Osteocyte (in vitro differentiated cells): ENCODE data around the gene ARL13A. TPM values are rescaled to one million over a fixed set of nuclear protein-coding genes. Genes with fewer than 3 reads are reported as not detected.
"Not testable (repeated sequence)": the region's sequence is repeated elsewhere in the genome, so short reads cannot be mapped to it uniquely, and the experiment has no call there.

ENCODE experiments used
- DNase-seq: peaks from one replicate; pipeline ENCODE4 v3.0.0; 2021; ENCODE audit warnings: mixed read lengths; ENCODE audit not compliant: unreplicated experiment; ENCODE audit errors: extremely low spot score
- H3K27ac Mint-ChIP-seq: one replicate; pipeline ENCODE4 v1.8.0; 2021; ENCODE audit warnings: mild to moderate bottlenecking, mixed read lengths; ENCODE audit not compliant: unreplicated experiment
- H3K27me3 Mint-ChIP-seq: one replicate; pipeline ENCODE4 v1.8.0; 2021; ENCODE audit warnings: mixed read lengths; ENCODE audit not compliant: unreplicated experiment
- H3K36me3 Mint-ChIP-seq: one replicate; pipeline ENCODE4 v1.8.0; 2021; ENCODE audit warnings: mixed read lengths; ENCODE audit not compliant: unreplicated experiment
- H3K4me1 Mint-ChIP-seq: one replicate; pipeline ENCODE4 v1.8.0; 2021; ENCODE audit warnings: mixed read lengths; ENCODE audit not compliant: unreplicated experiment
- H3K4me3 Mint-ChIP-seq: one replicate; pipeline ENCODE4 v1.8.0; 2021; ENCODE audit warnings: mild to moderate bottlenecking, moderate library complexity, mixed read lengths; ENCODE audit not compliant: unreplicated experiment
- H3K9me3 Mint-ChIP-seq: one replicate; pipeline ENCODE4 v1.8.0; 2021; ENCODE audit warnings: mixed read lengths; ENCODE audit not compliant: unreplicated experiment
- total RNA-seq: library from RNA; stranded (reverse); gene quantifications from 2 replicates; pipeline ENCODE4 v1.2.1, GENCODE V29; 2021
- TF ChIP-seq, protein P1 (sequence below): fragments of 200-600 bp; sonication (generic); IDR thresholded peaks from 2 replicates; pipeline ENCODE4 v1.5.0; 2021; ENCODE audit warnings: antibody characterized with exemption, mild to moderate bottlenecking, moderate library complexity

Gene ARL13A
- total RNA-seq, 1 donor from 2014 or later: not detected

GRCh38 chrX:101009090-101009489 is 39.6 kb downstream of the ARL13A start:
- DNase-seq: no peak
- TF ChIP-seq, protein P1, sequence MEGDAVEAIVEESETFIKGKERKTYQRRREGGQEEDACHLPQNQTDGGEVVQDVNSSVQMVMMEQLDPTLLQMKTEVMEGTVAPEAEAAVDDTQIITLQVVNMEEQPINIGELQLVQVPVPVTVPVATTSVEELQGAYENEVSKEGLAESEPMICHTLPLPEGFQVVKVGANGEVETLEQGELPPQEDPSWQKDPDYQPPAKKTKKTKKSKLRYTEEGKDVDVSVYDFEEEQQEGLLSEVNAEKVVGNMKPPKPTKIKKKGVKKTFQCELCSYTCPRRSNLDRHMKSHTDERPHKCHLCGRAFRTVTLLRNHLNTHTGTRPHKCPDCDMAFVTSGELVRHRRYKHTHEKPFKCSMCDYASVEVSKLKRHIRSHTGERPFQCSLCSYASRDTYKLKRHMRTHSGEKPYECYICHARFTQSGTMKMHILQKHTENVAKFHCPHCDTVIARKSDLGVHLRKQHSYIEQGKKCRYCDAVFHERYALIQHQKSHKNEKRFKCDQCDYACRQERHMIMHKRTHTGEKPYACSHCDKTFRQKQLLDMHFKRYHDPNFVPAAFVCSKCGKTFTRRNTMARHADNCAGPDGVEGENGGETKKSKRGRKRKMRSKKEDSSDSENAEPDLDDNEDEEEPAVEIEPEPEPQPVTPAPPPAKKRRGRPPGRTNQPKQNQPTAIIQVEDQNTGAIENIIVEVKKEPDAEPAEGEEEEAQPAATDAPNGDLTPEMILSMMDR: no peak
- Mint-ChIP-seq H3K36me3 (peaks cover 6% of the 10 kb centered on the region), H3K27me3 (no peaks in the 10 kb centered on the region), H3K4me1 (peaks cover 10% of the 10 kb centered on the region), H3K4me3 (no peak overlapping the region), H3K9me3 (no peaks in the 10 kb centered on the region), H3K27ac (no peak overlapping the region)

- not testable (repeated sequence) for H3K27ac Mint-ChIP-seq, H3K4me3 Mint-ChIP-seq, H3K9me3 Mint-ChIP-seq, DNase-seq, H3K27me3 Mint-ChIP-seq, H3K36me3 Mint-ChIP-seq
- H3K4me1 Mint-ChIP-seq: peaks cover 10% of the 10 kb centered on the region
Observed at GRCh38 chrX:101012031-101012430, 42.5 kb downstream of the ARL13A start.

DNA sequence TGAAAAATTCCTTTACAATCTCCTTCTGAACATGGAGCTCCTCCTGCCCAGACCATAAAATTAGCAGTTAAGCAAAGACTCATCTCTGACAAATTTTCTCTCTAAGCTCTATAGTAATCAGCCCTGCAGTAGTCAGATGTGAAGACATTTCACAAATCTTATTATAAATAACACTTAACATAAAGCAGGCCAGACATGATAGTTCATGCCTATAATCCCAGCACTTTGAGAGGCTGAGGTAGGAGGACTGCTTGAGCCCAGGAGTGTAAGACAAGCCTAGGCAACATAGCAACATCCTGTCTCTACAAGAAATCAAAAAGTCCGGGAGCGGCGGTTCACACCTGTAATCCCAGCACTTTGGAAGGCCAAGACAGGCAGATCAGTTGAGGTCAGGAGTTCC is 52.5 kb downstream of the ARL13A start:
- no peak for DNase-seq
- Mint-ChIP-seq H3K36me3 (peaks cover 17% of the 10 kb centered on the region), H3K27ac (no peak overlapping the region), H3K4me1 (peaks cover 3% of the 10 kb centered on the region), H3K4me3 (no peak overlapping the region), H3K9me3 (peaks cover 3% of the 10 kb centered on the region), H3K27me3 (no peaks in the 10 kb centered on the region)
- TF ChIP-seq, protein P1: no peak

DNA sequence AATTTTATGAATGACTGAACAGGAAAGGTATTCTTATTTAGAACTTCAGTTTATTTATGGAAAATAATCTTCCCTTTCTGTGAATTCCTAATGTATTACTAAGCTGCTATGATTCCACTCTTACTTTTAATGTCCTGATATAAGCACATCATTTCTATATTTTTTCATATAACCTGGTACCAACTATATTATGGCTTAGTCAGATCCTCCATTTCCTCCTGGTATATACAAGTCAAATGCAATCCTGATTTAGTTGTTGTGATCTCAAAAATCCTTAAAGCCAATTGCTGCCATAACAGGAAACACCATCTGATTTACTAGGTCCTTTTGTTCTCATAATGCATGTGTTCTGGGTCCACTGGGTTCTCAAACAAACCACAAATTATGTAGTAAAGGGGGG is 55.6 kb downstream of the ARL13A start:
- Mint-ChIP-seq H3K4me3 (no peak overlapping the region), H3K36me3 (peaks cover 20% of the 10 kb centered on the region), H3K9me3 (no peaks in the 10 kb centered on the region), H3K4me1 (peaks cover 3% of the 10 kb centered on the region), H3K27ac (no peak overlapping the region), H3K27me3 (no peaks in the 10 kb centered on the region)
- TF ChIP-seq, protein P1: no peak
- DNase-seq: no peak

DNA sequence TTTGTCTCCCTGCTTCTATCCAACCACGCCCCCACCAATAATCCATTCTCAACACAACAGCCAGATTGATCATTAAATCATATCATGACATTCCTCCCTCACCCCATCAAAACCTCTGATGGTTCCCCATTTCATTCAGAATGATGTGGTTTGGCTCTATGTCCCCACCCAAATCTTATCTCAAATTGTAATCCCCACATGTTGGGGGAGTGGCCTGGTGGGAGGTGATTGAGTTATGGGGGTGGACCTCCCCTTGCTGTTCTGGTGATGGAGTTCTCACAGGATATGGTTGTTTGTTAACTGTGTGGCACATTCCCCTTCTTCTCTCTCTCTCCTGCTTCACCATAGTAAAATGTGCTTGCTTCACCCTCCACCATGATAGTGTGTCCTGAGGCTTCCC is 59.1 kb downstream of the ARL13A start:
- Mint-ChIP-seq H3K27ac (no peak overlapping the region), H3K36me3 (peaks cover 13% of the 10 kb centered on the region), H3K4me3 (no peak overlapping the region), H3K27me3 (no peaks in the 10 kb centered on the region), H3K9me3 (no peaks in the 10 kb centered on the region), H3K4me1 (peaks cover 3% of the 10 kb centered on the region)
- no peak for DNase-seq
- TF ChIP-seq, protein P1: no peak

DNA sequence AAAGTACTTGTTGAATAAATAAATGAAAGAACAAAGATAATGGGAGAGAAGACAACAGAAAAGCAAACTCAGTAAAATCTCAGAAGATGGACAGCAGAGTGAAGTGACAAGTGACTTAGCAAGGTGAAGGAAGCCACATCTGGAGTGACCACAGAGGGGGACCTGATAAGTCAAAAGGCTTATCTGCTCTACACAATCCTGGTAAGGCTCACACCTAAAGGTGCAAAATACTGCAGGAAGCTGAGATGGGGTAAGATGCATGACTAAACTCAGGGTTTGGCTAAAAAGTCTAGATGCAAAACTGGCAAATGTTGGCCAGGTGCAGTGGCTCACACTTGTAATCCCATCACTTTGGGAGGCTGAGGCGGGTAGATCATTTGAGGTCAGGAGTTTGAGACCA is 60.2 kb downstream of the ARL13A start:
- peaks cover 3% of the 10 kb centered on the region for H3K4me1 Mint-ChIP-seq
- no peak overlapping the region for H3K27ac Mint-ChIP-seq
- no peak overlapping the region for H3K4me3 Mint-ChIP-seq
- TF ChIP-seq, protein P1: no peak
- peaks cover 13% of the 10 kb centered on the region for H3K36me3 Mint-ChIP-seq
- no peaks in the 10 kb centered on the region for H3K9me3 Mint-ChIP-seq
- H3K27me3 Mint-ChIP-seq: no peaks in the 10 kb centered on the region
- no peak for DNase-seq
